GM04504 (cell line): ENCODE results near the gene HSPH1.
A peak's percentile ranks its signal among the peaks of the same experiment; 100 is the strongest.
"Not testable (repeated sequence)": the region's sequence is repeated elsewhere in the genome, so short reads cannot be mapped to it uniquely, and the experiment has no call there.

Source experiments
- DNase-seq: peaks from one replicate; pipeline ENCODE4 v3.0.0-alpha.2; 2012; ENCODE audit warnings: low read depth

Gene HSPH1

DNA sequence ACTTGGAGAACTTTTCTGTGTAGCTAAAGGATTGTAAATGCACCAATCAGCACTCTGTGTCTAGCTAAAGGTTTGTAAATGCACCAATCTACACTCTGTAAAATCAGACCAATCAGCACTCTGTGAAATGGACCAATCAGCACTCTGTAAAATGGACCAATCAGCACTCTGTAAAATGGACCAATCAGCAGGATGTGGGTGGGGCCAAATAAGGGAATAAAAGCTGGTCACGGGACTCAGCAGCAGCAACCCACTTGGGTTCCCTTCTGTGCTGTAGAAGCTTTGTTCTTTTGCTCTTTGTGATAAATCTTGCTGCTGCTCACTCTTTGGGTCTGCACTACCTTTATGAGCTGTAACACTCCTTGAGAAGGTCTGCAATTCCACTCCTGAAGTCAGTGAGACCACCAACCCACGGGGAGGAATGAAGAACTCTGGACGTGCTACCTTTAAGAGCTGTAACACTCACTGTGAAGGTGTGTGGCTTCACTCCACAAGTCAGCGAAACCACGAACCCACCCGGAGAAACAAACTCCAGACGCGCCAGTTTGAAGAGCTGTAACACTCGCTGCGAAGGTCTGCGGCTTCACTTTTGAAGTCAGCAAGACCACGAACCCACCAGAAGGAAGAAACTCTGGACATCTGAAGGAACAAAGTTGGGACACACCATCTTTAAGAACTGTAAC is 16.2 kb upstream of the HSPH1 start:
- DNase-seq: not testable (repeated sequence)

DNA sequence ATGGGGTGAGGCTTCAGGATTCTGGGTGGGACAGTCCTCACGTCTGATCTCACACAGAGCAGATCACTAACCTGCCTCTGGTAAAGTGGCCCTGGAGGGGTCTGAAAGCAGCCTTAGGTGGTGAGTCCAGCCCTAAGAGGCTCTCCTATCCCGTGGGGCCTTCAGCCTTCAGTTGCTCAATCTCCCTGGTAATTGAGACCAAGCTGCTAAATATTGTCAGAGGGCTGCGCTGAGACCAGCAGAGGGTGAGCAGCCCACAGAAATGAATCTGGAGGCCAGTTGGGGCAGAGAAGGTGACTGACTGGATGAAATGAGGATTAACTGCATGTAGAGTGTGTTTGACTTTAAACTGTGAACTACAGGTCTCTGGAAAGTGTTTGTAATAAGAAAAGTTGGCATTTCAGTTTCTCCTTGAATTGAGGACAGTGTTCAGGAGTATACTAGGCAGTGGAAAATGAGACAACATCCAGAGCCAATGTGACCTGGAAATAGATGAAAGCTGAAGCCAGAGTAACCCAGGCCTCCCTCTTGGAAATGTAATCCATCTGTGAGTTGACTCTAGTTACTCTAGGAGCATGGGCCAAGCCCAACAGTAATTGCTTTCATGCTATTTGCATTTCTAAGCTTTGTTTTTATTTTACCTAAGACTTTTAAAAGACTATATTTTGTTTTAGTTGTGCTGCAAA is 14.3 kb upstream of the HSPH1 start:
- DNase-seq: no peak

- DNase-seq: no peak
Measured at GRCh38 chr13:31174018-31174417, 12.3 kb upstream of the HSPH1 start.

GRCh38 chr13:31172535-31172934 is 10.8 kb upstream of the HSPH1 start:
- peak; percentile 61 for DNase-seq

DNA sequence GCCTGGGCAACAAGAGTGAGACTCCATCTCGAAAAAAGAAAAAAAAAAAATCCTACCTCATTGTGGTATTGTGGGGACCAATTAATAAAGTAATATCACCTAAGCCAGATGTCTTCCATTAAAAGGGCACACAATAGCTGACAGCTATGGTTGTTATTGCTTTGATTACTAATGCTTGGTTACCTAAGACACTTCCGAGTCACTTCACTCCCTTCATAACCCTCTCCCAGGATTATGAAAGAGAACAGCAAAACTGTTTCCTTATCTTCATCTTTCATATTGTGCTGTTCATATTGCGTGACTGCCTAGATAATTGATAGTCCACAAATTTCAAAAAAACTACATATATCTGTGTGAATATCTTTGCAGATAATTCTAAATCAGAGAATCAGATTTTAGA is 10.3 kb upstream of the HSPH1 start:
- no peak for DNase-seq

GRCh38 chr13:31168736-31169135 is 7.0 kb upstream of the HSPH1 start:
- no peak for DNase-seq

DNA sequence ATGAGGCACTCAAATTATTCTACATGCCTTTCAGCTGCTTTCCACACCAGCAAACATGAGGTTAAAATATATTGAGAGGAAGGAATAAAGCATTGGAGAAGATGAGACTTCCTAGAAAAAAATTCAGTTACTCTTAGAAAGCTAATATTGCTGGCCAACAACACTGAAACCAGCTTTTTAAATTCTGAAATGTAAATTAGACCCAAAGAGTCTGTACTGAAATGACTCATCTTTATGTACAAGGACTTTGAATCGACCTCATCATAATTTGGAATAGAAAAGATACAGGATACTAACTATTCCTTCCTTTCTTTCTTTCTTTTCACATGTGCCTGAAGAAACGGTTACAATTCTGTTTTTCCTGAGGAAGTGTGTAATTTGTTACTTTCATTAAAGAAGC is 6.5 kb upstream of the HSPH1 start:
- no peak for DNase-seq

DNA sequence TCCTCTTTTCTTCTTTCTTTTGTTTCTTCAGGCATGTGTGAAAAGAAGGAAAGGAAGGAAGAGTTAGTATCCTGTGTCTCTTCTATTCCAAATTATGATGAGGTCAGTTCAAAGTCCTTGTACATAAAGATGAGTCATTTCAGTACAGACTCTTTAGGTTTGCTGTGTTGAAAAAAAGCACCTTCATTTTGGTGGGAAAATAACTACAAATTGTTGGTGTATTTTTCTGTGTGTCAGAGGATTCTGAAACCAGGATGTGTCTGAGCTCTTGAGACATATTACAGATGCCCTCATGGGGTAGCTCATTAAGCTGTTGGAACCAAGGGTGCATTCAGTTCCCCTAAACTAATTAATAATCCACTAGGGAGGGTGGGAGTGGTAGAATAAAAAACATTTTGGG is 5.8 kb upstream of the HSPH1 start:
- no peak for DNase-seq

GRCh38 chr13:31166591-31166990 is 4.9 kb upstream of the HSPH1 start:
- DNase-seq: no peak

- peak; percentile 95 for DNase-seq
Measured at GRCh38 chr13:31162151-31163008, 676 bp upstream of the HSPH1 start.

- peak; percentile 44 for DNase-seq
Measured at GRCh38 chr13:31160857-31161556, 697 bp downstream of the HSPH1 start.

GRCh38 chr13:31159306-31159705 is 2.4 kb downstream of the HSPH1 start:
- DNase-seq: no peak

DNA sequence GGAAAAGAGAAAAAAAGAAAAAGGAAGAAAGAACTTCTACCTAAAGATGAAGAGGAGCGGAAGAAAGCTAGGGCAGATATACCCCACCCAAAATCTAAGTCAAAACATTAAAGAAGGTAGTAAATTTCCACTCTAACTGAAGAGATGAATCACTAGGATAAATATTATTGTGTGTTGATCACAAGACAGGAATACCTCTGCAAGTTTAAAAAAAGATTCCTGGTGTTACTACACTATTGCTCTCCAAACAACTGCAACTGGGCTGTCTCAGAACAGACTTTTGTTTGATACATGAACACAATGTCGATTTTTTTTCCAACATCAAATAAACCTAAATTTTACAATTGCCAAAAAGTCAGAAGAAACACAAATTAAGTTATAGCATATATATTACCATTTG is 6.8 kb downstream of the HSPH1 start:
- DNase-seq: no peak

DNA sequence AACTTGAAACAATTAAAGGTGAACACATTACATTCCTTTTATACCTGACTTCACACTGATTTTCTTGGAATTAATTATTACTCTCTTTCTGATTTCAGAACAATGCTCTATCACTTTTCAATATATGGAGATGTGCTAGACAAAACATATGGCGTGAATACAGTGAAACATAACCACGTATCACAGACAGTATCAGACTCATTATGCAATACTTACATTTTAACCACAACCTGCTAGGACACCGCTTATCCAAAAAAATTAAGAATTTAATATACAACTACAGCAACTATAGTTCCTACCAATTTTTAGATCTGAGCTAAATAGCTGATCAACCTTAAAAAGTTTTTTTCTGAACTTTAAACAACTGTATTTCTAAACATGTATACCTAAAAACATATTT is 9.9 kb downstream of the HSPH1 start:
- DNase-seq: no peak

DNA sequence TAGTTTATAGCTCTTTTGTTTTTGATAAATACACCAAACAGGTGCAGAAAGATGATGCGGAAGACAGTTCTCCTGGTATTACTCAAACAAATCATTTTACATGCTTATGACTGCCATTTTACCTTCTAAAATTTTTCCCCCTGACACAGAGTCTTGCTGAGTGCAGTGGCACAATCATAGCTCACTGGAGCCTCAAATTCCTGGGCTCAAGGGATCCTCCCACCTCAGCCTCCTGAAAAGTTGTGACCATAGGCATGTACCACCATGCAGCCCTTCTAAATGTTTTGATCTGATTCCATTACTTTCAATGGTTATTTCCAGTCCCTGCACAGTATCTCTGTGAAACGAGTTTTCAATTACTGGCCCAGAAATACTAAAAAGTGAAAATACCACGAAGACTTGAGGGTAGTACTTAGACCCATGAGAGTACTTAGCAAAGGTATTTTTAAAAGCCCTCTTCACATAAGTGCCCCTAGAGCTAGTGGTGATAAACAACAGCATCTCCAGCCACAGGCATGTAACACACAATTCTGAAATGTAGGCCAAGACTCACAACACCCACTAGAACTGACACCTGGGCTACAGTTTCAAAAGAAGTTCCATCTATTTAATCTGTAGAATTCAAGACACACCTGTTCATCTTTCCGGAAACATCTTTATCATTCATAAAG is 11.3 kb downstream of the HSPH1 start:
- no peak for DNase-seq

DNA sequence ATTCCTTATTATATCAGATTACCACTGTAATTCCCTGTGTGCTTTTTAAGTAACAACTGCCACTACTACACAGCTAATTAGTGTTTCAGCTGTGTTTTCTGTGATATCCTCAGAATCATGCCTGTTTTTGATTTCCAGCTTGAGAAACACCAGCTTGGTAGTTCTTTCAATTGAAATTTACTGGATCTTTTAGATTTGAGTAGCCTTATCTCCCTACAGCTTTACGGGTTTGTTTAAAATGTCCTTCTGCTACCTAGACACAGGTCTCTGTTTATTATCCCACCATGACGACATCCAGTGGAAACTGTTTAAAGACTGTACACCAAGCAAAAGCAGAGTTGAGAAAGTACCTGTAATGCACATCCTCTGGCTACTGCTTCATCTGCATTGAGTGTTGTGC is 12.1 kb downstream of the HSPH1 start:
- no peak for DNase-seq

DNA sequence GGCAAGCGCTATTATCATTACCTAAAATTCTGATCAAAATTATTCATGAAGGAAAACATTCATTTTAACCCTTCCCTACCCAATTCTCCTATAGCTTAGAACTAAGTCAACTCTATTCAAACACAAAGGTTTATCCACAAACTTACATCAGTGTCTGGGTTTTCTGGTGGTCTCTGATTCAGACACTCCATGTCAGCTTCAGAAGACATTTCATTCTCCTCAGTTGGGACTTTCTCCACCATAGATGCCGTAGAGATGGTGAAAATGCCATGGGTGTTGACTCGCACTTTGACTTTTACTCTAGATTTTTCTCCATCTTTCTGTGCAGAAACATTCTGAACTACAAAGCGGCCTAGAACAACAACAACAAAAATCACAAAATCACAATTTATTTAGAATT is 16.3 kb downstream of the HSPH1 start:
- no peak for DNase-seq

- DNase-seq: no peak
Measured at GRCh38 chr13:31138515-31138914, 23.2 kb downstream of the HSPH1 start.

GRCh38 chr13:31136724-31137123 is 25.0 kb downstream of the HSPH1 start:
- no peak for DNase-seq

DNA sequence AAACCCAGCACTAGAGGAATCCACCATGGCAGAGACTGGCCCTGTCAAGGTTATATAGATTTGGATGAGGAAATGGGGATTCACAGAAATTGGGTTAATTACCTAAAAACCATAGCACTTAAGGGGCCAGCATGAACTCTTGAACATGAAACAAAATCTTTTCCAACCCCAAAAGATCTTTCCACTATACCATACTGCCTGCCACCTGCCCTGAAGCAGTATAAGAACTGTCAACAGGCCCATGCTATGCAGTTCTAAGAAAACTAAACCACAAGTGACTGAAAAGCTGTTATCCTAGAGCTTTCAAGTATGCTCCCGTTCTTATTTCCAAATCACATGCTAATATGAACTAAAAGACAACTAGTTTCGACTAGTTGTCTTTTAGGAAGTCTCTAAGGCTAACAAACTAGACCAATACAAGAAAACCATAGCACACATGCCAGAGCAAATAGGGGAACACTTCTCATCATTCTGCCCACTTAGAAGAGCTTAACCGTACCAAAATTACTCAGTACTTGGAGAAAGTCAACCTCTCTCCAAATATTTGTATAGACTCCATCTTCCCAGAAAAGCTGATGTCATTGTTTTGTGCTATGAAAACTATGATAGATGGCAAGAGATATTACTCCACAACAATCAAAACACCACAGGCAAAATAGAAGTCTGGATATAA is 27.5 kb downstream of the HSPH1 start:
- no peak for DNase-seq

DNA sequence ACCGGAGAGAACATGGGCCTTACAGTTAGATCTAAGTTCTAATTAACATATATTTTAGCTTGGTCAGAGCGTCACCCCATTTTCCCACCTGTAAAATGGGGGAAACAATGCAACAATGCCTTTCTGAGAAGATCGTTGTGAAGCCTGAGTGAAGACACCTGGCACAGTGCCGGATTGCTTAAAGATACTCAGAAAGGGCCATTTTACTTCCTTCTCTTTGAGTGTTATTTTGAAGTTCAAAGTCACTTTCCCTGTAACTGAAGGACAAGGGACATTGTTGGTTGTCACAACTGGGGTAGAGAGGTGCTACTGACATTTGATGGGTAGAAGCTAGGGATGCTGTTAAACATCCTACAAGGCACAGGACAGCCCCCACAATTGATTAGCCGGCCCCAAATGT is 28.1 kb downstream of the HSPH1 start:
- DNase-seq: no peak
